ENCODE data around the gene GSTK1. TPM values are rescaled to one million over a fixed set of nuclear protein-coding genes. Genes with fewer than 3 reads are reported as not detected.
A peak's percentile ranks its signal among the peaks of the same experiment; 100 is the strongest.

The GSTK1 gene
- polyA plus RNA-seq, 1 experiment, result 164 TPM

DNA sequence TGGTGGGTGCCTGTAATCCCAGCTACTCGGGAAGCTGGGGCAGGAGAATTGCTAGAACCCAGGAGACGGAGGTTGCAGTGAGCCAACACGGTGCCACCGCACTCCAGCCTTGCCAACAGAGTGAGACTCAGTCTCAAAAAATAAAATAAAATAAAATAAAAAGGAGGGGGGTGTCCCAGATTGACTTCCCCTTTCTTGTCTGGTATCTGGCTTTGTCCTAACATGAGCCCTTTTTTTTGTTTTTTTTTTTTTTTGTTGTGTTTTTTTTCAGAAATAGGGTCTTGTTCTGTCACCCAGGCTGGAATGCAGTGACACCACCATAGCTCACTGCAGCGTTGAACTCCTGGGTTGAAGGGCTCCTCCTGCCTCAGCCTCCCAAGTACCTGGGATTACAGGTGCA, 29.6 kb downstream of the GSTK1 start:
- TF ChIP-seq, protein P1, sequence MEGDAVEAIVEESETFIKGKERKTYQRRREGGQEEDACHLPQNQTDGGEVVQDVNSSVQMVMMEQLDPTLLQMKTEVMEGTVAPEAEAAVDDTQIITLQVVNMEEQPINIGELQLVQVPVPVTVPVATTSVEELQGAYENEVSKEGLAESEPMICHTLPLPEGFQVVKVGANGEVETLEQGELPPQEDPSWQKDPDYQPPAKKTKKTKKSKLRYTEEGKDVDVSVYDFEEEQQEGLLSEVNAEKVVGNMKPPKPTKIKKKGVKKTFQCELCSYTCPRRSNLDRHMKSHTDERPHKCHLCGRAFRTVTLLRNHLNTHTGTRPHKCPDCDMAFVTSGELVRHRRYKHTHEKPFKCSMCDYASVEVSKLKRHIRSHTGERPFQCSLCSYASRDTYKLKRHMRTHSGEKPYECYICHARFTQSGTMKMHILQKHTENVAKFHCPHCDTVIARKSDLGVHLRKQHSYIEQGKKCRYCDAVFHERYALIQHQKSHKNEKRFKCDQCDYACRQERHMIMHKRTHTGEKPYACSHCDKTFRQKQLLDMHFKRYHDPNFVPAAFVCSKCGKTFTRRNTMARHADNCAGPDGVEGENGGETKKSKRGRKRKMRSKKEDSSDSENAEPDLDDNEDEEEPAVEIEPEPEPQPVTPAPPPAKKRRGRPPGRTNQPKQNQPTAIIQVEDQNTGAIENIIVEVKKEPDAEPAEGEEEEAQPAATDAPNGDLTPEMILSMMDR (IDR thresholded peaks at IDR 0.05; ENCODE audit: insufficient read depth, low read depth, low read length), result no peak

GRCh38 chr7:143295870-143296269, 32.6 kb downstream of the GSTK1 start:
- Histone ChIP-seq H3K4me3 (ENCODE audit: low read depth, low read length) (no peak overlapping the region), H3K27me3 (ENCODE audit: control insufficient read depth, insufficient read depth, low read length) (no peaks in the 10 kb centered on the region), H3K36me3 (ENCODE audit: control insufficient read depth, insufficient read depth, low read length) (peaks cover 18% of the 10 kb centered on the region)
- POLR2A ChIA-PET, result interaction anchor here (0.6 to 0.8 kb wide), 2 partner anchors 33 to 98 kb away, joined by 4 to 6 read pairs; partner anchors contain the start of gene GSTK1
- no peak for DNase-seq (ENCODE audit: low read depth)
- TF ChIP-seq, protein P1 (IDR thresholded peaks at IDR 0.05; ENCODE audit: insufficient read depth, low read depth, low read length), result no peak
- CTCF ChIA-PET, result interaction anchor here (0.8 to 3.5 kb wide), 4 partner anchors 9 to 120 kb away, joined by 3 to 13 read pairs (median 8); no protein-coding TSS in a partner anchor

More for the DNA sequence above, 29.6 kb downstream of the GSTK1 start:
- CTCF ChIA-PET, result interaction anchor here (1.3 to 2.5 kb wide), 4 partner anchors 8 to 52 kb away, joined by 4 to 9 read pairs (median 6); no protein-coding TSS in a partner anchor
- DNase-seq (ENCODE audit: low read depth), result no peak
- peaks cover 8% of the 10 kb centered on the region for H3K36me3 ChIP-seq (ENCODE audit: control insufficient read depth, insufficient read depth, low read length)
- H3K27me3 ChIP-seq (ENCODE audit: control insufficient read depth, insufficient read depth, low read length), result no peaks in the 10 kb centered on the region
- H3K4me3 ChIP-seq (ENCODE audit: low read depth, low read length), result no peak overlapping the region
- POLR2A ChIA-PET, result no interaction called here

DNA sequence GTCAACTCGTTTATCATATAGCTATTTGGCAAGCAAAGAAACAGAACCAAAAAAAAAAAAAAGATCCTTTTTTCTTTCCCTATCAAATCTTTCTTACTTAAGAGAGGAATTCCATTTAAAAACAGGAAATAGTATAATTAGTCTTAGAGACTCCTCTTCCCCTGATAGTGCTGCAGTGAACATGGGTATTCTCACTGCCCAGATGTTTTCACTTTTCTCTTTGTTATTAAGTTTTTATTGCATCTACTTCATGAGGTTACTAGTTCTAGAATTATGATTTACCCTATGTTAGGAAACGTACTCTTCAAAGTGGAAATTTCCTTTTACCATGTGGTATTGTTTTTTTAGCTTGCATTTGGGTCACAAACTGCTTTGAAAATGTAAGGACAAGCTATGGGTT, 33.4 kb downstream of the GSTK1 start:
- ChIA-PET POLR2A (interaction anchor here (0.6 kb wide), 1 partner anchor 97 kb away, joined by 6 read pairs; no protein-coding TSS in a partner anchor), CTCF (interaction anchor here (1.3 to 3.5 kb wide), 3 partner anchors 8 to 119 kb away, joined by 4 to 13 read pairs (median 11); no protein-coding TSS in a partner anchor)
- Histone ChIP-seq H3K36me3 (ENCODE audit: control insufficient read depth, insufficient read depth, low read length) (peaks cover 18% of the 10 kb centered on the region), H3K4me3 (ENCODE audit: low read depth, low read length) (no peak overlapping the region), H3K27me3 (ENCODE audit: control insufficient read depth, insufficient read depth, low read length) (no peaks in the 10 kb centered on the region)
- DNase-seq (ENCODE audit: low read depth), result peak; percentile 24
- TF ChIP-seq, protein P1 (IDR thresholded peaks at IDR 0.05; ENCODE audit: insufficient read depth, low read depth, low read length), result no peak

DNA sequence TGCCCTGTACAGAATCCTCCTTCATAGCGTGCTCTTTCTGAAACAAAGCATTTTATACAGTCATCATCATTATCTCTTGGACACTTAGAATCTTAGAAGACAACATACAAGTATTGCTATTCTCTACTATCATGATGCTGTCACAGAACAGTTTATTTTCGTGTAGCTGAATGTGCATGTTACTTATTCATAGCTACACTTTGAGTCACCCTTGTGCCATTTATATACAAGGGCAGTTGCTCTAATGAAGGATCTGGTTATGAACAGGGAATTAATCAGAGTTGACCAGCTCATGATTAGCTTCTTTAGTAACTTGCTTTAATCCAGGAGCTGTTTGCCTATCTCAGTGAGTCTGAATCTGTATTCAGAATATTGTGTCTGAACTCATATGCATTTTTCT, 36.1 kb downstream of the GSTK1 start:
- H3K36me3 ChIP-seq (ENCODE audit: control insufficient read depth, insufficient read depth, low read length), result peaks cover 21% of the 10 kb centered on the region
- POLR2A ChIA-PET, result interaction anchor here (0.6 kb wide), 1 partner anchor 10 kb away, joined by 3 read pairs; no protein-coding TSS in a partner anchor

GRCh38 chr7:143299840-143300239, 36.6 kb downstream of the GSTK1 start:
- DNase-seq (ENCODE audit: low read depth), result no peak
- TF ChIP-seq, protein P1 (IDR thresholded peaks at IDR 0.05; ENCODE audit: insufficient read depth, low read depth, low read length), result peak; percentile 39
- ChIA-PET CTCF (interaction anchor here (0.8 to 1.9 kb wide), 7 partner anchors 8 to 60 kb away, joined by 3 to 10 read pairs (median 4); partner anchors contain the start of gene CASP2), POLR2A (interaction anchor here (0.6 kb wide), 1 partner anchor 9 kb away, joined by 3 read pairs; no protein-coding TSS in a partner anchor)
- Histone ChIP-seq H3K4me3 (ENCODE audit: low read depth, low read length) (no peak overlapping the region), H3K36me3 (ENCODE audit: control insufficient read depth, insufficient read depth, low read length) (peaks cover 22% of the 10 kb centered on the region), H3K27me3 (ENCODE audit: control insufficient read depth, insufficient read depth, low read length) (no peaks in the 10 kb centered on the region)

More for the DNA sequence above, 36.1 kb downstream of the GSTK1 start:
- CTCF ChIA-PET, result interaction anchor here (0.7 to 1.7 kb wide), 7 partner anchors 10 to 84 kb away, joined by 3 to 10 read pairs (median 4); partner anchors contain the start of gene CASP2
- Histone ChIP-seq H3K27me3 (ENCODE audit: control insufficient read depth, insufficient read depth, low read length) (no peaks in the 10 kb centered on the region), H3K4me3 (ENCODE audit: low read depth, low read length) (no peak overlapping the region)
- DNase-seq (ENCODE audit: low read depth), result no peak
- TF ChIP-seq, protein P1 (IDR thresholded peaks at IDR 0.05; ENCODE audit: insufficient read depth, low read depth, low read length), result no peak

Measured in BJ (cell line).